Suprapubic skin (tissue), 3 donors: Measurements from ENCODE around the gene RPAP2.

ENCODE experiments used
- EP300 ChIP-seq: sonication (generic); formaldehyde crosslinking; IDR thresholded peaks from one replicate; pipeline ENCODE4 v1.6.1; 2017; ENCODE audit warnings: antibody characterized with exemption
- POLR2A ChIP-seq, 2 donors: fragments of 450-650 bp; IDR thresholded peaks; one replicate each; pipeline ENCODE4 v1.6.1; 2017; ENCODE audit warnings: antibody characterized with exemption in 2 of 2, mild to moderate bottlenecking in 2 of 2, moderate library complexity in 2 of 2
- TF ChIP-seq, protein P1 (sequence below), 2 donors: fragments of 200-600 bp in 1 of 2; fragments of 450-650 bp in 1 of 2; sonication (generic) in 1 of 2; IDR thresholded peaks; one replicate each; pipeline ENCODE4 v1.5.1; 2016 to 2019; ENCODE audit warnings: antibody characterized with exemption in 2 of 2, mild to moderate bottlenecking in 1 of 2, moderate library complexity in 1 of 2

DNA sequence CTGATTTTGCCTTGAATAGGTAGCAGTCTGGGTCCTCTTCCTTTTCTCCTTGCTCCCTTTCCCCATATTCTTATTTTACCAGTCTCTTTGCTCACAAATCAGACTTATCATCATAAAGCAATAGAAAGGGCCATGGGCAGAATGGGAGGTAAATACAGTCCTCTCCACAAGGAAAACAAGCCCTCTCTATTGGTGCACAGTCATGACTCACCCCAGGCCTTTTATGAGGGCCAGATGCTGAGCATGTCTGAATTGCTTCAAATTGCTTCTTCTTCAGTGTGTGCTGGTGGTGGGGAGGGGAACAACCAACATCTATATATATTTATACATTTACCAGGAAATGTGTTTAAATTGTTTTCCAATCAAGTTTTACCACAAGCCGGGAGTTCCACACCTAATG, 112.7 kb downstream of the RPAP2 start:
- TF ChIP-seq, protein P1, sequence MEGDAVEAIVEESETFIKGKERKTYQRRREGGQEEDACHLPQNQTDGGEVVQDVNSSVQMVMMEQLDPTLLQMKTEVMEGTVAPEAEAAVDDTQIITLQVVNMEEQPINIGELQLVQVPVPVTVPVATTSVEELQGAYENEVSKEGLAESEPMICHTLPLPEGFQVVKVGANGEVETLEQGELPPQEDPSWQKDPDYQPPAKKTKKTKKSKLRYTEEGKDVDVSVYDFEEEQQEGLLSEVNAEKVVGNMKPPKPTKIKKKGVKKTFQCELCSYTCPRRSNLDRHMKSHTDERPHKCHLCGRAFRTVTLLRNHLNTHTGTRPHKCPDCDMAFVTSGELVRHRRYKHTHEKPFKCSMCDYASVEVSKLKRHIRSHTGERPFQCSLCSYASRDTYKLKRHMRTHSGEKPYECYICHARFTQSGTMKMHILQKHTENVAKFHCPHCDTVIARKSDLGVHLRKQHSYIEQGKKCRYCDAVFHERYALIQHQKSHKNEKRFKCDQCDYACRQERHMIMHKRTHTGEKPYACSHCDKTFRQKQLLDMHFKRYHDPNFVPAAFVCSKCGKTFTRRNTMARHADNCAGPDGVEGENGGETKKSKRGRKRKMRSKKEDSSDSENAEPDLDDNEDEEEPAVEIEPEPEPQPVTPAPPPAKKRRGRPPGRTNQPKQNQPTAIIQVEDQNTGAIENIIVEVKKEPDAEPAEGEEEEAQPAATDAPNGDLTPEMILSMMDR (IDR thresholded peaks at IDR 0.05), result no peak
- TF ChIP-seq EP300 (no peak), POLR2A (IDR thresholded peaks at IDR 0.05) (no peak)
